ENCODE measurements around the gene MRPL1.
A peak's percentile ranks its signal among the peaks of the same experiment; 100 is the strongest.

Gene MRPL1

GRCh38 chr4:77920371-77920770, 57.7 kb downstream of the MRPL1 start:
- TF ChIP-seq CTCF (conservative IDR thresholded peaks at IDR 0.05), result no peak
- H3K27ac ChIP-seq, result no peak overlapping the region

DNA sequence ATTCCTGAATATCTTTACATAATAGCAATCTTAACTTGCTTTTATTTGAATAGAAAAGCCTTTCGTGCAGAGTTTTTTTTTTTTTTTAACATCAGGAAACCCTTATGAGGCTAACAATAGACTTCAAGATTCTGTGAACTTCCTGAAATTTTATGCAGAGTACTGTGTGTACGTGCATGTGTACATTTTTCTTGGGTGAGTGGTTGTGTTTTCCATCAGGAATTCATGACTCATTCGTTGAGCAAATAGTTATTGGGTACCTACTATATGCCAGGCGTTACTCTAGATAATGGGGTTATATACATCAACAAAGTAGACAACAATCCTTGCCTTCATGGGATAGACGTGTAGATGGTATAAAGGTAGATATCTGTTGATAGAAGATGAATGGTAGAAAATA, 59.1 kb downstream of the MRPL1 start:
- H3K27ac ChIP-seq, result no peak overlapping the region
- TF ChIP-seq CTCF (conservative IDR thresholded peaks at IDR 0.05), result no peak

DNA sequence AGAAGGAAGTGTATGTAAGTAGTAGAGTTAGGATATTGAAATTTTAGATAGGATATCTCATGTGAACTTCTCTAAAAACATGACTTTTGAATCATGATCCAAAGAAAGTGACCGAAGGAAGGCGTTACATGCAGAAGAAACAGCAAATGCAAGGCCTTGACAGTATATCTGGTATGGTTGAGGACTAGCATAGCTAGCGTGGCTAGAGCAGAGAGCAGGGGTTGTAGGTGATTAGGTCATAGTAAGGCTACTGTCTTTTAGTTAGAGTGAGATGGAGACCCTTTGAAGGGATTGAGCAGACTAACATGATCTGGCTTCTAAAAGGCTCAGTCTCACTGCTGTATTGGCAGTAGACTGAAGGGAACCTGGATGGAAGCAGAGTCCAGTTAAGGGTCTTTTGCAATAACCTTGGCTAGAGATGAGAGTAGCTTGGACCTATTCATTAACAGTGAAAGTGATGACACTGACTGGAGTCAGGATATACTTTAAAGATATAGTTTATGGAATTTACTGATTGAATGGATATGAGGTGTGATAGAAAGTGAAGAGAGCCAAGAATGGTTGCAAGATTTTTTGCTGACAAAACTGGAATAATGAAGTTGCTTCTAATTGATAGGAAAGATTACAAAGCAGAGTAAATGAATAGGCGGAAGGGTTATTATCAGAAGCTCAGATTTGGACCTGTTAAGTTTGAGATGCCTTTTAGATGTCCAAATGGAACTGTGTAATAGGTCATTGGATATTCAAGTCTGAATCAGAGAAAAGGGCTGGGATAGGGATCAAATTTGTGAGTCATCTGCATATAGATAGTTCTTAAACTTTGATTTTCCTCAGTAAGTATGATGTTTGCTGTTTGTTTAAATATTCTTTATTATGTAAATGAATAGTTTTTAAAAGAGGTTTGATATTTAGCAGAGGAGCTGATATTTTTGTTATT, 59.8 kb downstream of the MRPL1 start:
- TF ChIP-seq CTCF (conservative IDR thresholded peaks at IDR 0.05), result no peak
- no peak overlapping the region for H3K27ac ChIP-seq

DNA sequence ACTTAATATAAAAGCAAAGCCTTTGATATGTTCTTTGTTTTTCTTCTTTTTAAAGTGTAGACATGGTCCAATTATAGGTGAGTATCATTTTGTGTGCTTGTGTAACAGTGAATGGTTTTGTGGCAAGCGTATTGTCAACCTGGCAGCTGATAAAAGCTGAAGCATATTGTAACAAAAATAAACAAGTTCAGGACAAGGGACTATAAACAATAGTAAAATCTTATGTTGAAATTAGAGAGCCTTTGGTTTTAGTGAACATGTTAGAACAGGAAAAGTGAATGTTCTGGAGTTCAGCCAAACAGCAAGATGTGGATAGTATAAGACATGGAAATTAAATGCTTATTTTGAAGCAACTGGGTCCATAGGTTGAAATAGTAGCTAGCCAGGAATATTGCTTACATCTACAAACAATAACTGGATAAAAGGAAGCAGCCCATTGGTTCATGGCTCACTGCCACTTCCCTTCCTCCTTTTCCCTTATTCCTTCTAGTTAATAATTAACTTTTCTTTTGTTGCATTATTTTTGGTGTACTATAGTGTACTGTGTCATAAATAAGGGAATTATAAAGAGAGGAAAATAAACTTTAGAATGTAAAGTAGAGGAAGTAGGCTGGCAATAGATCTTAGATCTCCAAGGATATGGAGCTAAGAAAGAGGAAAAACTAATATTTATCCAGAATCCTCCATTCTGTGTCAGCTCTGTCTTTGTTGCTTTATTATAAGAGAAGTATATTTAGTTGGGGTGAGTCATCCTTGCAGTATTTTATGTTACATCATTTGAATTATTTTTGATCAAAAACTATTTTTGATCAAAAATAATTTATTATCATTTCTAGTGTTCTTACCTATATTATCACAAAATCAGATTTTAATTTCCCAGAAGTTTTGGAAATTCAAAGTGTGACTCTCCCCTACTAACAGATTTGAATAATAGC, 65.6 kb downstream of the MRPL1 start:
- TF ChIP-seq CTCF (conservative IDR thresholded peaks at IDR 0.05), result no peak
- H3K27ac ChIP-seq, result peak overlapping the region; percentile 81

DNA sequence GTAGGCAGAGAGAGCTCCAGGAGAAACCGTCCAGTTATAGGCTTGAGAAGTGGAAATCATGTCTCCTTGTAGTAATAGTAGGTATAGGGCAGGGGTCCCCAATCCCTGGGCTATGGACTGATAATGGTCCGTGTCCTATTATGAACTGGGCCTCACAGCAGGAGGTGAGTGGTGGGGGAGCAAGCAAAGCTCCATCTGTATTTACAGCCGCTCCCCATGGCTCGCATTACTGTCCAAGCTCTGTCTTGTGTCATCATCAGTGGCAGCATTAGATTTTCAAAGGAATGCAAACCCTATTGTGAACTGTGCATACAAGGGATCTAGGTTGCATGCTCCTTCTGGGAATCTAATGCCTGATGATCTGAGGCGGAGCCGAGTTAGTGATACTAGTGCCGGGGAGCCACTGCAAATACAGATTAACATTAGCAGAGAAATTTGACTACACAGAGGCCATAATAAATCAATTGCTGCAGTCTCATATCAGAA, 67.6 kb downstream of the MRPL1 start:
- no peak for TF ChIP-seq CTCF (conservative IDR thresholded peaks at IDR 0.05)

DNA sequence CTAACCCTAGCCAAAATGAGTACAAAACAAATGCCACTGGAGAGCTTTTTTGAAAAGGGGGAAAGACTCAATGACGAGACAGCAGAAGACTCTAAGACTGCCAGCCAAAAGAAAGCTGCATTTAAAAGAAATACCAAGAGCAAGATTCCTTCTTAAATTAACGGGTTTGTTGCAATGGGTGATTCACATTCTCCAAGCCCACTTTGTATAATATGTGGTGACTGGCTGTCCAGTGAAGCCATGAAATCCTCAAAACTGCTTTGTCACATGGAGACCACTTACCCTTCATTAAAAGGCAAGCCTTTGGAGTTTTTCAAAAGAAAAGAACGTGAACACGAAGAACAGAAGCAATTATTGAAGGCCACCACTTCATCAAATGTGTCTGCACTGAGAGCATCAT, 68.2 kb downstream of the MRPL1 start:
- no peak overlapping the region for H3K27ac ChIP-seq
- TF ChIP-seq CTCF (conservative IDR thresholded peaks at IDR 0.05), result 0 out of 2 replicates have a peak, but pooled peaks have one; percentile 0

More for the DNA sequence above, 67.6 kb downstream of the MRPL1 start:
- peak overlapping the region; percentile 81 for H3K27ac ChIP-seq
